ENCODE measurements around the gene BLOC1S2.
A peak's percentile ranks its signal among the peaks of the same experiment; 100 is the strongest.
"Not testable (repeated sequence)": the region's sequence is repeated elsewhere in the genome, so short reads cannot be mapped to it uniquely, and the experiment has no call there.

The BLOC1S2 gene

DNA sequence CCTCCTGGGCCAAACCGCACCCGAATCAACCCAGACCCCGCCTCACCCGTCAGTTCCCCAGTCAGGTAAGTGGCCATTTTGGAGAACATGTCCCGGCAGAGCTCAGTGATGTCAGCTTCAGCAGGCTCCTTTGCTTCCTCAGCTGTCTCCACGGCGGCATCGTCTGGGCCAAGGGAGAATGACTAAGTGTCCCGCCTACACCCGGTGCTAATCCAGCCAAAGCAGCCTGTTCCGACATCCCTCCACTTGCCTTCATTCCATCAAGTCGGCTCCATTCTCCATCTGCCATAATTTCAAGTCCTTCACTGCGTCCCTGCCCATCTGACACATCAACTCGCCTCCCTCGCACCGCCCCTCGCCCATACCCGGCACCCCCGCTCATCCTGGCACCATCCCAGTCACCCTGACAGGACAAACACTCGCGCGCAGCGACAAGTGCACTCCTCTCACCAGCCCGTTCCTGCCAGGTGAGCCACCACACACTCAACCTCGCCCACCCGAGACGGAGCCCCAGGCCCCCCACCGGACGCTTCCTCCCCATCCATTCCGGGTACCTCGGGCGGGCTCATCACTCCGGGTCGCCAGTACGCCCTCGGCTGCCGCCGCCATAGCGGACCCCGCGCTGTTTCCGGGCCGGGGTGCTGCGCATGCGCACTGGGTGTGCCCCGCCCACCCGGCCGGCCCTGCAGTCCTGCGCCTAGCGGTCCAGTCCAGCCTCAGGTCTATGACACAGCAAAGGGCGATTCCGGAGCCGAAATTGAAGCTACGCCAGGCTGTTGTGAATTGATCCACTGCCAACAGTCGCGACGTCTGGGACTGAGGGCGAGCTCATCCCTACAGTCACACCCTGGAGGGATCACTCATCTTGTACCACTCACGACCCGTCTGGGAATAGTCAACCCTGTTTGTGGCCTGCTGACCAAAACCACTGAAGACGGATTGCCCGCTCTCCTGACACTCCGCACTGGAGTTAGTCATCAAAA, at the start of gene BLOC1S2:
BLOC1S2 (minus strand) TSS at position 630 of the 983 bp plus-strand sequence; CDS start at position 609, 21 bp downstream.
- peak; percentile 73 for DNase-seq

DNA sequence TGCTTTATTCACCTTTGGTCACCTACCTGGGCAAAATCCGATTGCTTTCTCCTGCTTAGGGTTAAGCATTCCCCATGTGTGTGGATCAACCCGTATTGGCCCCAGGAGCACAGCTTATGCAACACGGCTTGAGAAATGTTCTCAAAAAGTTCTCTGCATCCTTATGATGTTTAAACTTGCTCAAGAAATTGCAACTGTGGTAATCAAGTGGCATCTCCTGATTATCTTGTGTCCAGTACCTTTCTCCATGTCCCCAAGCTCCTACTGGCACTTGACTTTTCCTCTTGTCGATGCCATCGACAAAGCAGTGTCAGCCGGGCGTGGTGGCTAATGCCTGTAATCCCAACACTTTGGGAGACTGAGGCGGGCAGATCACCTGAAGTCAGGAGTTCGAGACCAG, 48.3 kb upstream of the BLOC1S2 start:
- no peak for DNase-seq

DNA sequence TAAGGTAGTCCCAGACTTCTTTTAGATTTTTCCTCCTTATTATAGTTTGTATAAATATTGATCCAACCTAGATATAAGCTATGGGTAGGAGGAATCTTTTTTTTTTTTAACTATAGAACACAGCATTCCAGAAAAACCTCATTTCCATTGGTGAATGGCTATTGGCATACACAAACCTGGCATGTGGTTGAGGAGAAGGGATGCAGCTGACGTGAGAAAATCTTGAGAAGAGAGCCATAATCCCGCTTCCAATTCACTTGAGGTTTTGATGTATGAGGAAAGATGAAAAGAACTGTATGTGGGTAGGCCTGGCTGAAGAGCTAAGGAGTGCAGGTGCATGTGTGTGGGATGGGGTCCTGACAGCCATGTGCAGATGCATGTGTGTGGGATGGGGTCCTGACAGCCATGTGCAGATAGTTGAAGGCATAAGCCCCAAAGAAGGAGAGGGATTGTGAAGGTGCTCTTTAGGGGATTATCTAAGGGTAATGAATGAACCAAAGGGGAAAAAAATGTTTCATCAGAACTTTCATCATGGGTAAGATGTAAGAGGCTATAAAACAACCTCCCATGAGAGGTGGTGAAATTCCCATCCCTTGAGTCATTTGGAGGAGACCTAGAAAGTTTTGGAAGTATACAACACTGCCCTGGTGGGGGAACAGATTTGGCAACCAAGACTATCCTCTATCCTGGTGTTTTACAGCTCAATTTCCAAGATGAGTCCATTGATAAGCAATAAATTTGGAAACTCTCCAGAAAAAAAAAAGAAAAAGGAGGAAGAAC, 47.4 kb upstream of the BLOC1S2 start:
- no peak for DNase-seq

DNA sequence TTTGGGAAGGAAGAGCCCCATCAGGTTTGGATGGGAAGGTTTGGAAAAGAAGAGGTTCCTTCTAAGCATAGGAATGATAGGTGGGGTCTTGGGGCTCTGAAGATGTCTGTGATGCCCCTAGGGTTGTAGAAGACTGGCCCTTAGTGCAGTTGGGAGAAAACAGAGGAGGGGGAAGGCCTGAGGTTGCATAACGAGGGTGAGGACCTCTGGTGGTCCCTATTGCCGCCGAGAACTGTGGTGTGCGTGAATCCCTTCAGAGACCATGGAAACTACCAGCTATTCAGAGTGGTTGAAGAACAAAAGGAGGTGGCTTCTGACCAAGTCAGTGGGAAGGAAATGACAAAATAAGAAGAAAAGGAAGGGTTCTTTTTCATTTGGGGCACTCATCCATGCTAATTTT, 46.6 kb upstream of the BLOC1S2 start:
- no peak for DNase-seq

DNA sequence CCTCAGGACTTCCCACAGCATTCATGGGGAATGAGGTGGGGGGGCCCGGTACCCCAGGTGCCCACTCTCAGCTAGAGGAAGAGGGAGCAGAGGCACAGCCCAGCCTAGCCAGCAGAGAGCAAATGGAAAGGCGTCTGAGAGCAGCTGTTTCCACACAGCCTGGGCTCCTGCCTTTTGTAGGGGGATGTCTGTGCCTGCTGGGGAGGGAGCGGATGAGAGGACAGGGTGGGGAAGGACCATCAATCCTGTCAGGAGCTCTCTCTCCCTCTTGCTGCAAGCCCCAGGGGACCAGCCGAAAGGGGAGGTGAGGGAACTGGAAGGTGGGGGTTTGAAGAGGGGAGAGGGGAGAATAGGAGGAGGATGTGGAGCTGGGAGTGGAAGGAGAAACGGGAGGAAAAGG, 43.6 kb upstream of the BLOC1S2 start, which contains the start of gene PKD2L1:
PKD2L1 (minus strand) TSS at position 150 of the 400 bp plus-strand sequence; CDS start at position 25, 125 bp downstream.
- DNase-seq, result no peak

DNA sequence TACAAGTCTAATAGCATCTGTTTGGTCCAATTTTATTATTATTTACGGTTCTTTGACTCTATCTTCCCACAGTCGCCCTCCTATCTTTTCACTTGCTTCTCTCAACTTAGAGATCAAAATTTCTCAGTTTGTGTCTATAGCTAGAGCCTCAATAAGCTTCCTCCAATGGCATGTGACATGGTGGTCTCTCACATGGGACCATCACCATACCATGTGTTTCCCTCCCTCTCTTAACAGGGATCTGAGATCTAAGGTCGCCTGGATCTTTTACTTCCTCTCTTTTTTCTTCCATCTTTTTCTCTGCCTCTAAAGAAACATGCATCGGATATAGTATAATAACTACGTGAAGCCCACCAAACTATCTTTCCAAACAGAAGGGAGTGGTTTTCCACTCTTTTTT, 41.7 kb upstream of the BLOC1S2 start:
- DNase-seq, result no peak

DNA sequence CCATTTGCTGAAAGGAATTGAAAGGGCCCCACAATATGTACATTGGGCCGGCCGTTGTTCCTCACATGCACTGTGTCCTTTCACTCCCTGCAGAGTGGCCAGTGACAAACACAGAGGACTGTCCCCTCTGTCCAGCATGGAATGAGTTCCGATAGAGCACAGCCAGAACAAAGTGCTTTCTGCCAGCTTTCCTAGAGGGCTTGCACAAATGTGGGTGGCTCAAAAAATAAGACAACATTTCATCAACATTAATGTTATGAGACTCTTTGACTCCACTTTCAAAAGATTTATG, 41.2 kb upstream of the BLOC1S2 start:
- no peak for DNase-seq

DNA sequence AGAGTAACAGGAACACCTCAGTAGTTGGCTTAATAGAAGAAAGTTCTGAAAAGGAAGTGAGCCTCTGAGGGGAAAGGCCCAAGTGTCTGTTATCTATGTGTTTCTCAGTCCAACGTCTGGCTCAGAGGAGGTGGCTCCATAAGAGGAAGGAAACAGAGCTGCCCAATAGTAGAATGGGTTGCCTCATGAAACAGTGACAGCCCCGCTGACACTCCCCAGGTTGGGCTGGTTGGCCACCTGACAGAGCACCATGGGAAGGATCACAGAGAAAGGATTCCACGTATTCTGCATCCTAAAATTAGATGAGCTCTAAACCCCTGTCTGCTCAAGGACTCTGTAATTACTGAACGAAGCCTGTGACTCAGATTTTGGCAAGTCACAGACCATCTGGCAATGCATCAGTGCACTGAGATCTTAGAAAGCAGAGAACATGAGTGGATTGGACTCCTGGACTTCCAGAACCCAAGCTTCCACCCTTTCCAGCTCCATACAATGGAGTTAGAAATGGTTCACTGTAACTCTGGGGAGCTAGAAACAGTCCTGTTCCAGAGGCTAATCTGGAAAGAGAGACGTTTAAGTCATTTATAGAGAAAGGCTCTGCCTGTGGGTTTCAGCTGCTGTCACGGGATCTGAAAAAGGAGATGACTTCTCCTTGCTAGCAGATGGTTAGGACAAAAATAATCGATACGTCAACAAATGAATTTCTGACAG, 40.7 kb upstream of the BLOC1S2 start:
- no peak for DNase-seq

DNA sequence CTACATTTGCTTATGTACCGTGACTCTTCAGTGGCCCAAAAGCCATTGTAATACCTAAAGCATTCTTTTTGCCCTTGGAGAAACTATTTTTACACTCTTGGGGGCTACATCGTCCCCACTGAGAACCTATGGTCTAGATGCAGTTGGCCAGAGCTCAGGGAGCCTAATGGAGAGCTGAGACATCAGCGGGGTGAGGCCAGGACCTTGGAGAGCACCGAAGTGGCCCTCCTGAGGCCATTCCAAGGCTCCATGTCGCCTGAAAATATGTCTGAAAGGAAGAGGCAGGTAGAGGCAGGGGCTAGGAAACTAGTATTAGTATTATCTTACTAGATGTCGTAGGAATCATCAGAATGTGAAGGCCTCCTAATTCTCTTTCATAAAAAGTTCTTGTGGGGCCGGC, 38.7 kb upstream of the BLOC1S2 start:
- no peak for DNase-seq

DNA sequence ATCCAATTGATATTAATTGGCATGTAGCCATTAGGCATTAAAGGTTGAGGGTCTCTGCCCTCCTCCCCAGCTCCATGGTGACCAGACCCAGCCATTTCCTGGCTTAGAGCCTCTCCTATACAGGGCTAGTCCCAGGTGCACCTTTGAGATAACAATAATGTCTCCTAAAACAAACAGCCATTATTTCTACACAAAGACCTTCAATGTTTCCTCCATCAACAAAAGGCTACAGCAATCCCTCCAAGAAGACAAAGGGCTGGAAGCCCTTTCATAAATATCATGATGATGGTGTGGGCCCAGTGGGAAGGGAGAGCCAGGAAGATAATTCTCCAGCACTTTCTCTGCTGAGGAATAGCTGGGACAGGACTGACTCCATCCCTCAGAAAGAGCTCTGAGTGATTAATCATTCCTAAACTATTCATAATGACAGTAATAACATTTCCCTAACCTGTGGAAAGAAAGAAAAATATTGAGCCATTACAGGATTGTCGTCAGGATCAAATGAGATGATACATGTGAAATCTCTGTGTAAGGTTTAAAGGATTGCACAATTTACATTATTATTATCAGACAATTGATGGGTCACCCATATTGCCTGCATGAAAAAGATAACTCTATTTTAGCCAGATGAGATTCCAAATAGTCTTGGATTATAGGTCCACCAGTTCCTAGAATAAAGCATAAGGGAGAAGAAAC, 33.4 kb upstream of the BLOC1S2 start:
- DNase-seq, result no peak

DNA sequence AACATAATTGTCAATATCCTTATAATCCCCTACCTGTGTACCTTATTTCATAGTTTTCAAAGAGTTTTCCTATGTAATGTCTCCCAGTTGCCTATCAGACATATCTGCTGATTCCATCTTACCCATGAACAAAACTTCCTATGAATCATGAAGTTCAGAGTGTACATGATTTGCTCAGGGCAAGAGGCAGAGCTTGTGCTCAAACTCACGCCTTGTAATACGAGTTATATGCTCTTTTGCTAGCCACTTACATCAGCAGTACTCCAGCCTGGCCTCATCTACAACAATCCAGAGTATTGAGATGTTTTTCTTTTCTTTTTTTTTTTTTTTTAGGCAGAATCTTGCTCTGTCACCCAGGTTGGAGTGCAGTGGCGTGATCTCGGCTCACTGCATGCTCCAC, 31.7 kb upstream of the BLOC1S2 start:
- no peak for DNase-seq

DNA sequence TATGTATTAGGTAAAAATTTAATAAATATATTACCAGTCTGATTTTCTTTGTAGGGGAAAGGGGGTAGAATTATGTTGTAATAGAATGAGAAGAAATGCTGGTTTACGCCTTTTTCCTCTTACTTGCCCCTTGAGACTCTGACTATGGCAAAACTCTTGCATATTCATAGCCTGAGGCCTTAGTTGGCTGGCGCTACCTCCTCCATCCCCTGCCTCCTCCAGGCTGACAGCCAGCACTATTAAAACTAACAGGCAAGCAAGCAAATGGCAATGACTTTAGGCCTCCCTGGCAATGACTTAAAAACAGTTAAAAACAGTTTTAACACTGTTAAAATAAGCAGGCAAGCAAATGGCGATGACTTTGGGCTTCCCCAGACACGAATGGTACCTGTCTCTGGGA, 29.1 kb upstream of the BLOC1S2 start:
- no peak for DNase-seq

DNA sequence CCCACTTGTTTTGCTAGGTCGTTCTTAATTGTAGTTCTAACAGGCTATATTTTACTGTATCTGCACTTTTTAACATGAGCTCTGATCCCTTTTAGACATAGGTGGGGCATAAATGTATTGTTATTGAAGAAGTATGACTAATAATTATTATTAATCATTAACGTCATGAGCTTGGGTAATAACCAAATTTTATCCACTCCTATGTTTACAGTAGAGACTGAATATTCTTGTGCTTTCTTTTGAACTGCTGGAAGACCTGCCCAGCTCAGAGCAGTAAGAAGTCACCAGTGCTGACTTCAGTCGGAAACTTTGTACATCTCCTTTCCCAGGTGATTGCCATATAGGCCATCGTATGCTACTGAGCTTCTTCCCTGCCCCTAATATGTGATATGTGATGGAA, 24.8 kb upstream of the BLOC1S2 start:
- no peak for DNase-seq

DNA sequence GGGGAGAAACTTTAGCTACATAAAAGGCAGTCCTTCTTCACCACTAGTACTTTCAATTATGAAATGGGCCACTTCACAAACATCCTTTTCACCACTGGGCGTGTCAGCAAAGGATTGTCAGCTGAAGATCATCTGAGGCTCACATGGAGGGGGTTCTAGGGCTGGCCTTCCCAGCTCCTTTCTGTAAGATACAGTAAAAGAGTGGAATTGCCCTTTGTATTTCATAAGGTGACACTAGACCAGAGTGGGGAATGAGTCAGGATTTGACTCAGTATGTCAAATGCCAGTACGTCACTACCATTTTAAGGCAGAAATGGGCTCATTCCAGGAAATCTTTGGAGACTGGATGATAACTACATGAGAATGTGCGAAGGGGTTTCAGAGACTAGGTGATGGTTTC, 21.2 kb upstream of the BLOC1S2 start:
- DNase-seq, result no peak

DNA sequence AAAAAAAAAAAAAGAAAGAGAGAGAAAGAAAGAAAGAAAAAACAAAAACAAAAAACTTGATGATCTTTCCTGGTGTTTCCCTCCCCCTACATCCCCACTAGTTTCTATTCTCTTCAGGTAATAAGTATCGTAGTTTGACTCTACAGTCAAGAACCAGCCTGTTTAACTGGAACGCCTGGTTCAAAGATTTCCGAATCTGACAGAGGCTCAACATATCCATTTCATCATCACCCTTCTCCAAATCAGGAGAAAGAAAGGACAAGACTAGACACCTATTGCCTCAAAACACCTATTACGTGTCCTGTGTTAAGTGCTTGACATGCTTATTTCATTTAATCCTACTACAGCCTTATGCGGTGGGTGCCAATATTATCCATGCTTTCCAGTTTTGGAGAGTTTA, 20.4 kb upstream of the BLOC1S2 start:
- no peak for DNase-seq

DNA sequence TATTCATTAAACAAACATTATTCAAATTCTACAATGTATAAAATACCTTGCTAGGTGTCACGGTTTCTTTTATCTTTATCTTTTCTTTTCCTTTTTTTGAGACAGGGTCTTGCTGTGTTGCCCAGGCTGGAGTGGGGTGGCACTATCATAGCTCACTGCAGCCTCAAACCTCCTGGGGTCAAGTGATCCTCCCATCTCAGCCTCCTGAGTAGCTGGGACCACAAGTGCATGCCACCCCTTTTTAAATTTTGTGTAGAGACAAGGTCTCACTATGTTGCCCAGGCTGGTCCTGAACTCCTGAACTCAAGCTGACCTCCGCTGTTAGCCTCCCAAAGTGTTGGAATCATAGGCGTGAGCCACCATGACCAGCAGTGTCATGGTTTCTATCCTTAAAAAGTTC, 17.9 kb upstream of the BLOC1S2 start:
- DNase-seq, result no peak

DNA sequence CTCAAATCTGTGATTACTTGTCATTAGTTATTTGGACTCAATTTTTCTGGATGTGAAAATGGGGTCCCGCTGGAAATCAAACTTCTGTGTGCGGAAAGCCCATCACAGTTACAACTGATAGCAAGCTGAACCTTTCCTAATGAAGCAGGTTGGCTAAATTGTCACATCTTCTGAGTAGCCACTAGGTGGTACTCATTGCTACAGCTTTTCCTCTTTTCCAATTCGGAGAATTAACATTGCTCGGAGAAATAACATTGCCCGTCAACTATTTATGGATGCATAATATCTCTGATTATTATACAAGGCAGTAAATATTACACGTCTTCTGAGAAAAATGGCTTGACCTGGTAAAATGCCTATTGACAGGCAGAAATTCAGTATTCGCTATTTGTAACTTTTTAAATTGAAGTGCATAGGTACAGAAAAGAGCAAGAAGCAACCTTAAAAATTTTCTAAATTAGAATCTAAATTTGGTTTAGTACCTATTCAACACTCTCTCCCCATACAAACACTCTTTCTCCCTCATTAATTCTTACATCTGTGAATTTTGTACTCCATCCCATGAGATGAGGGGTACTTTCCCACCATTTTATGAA, 17.3 kb upstream of the BLOC1S2 start:
- peak; percentile 16 for DNase-seq

DNA sequence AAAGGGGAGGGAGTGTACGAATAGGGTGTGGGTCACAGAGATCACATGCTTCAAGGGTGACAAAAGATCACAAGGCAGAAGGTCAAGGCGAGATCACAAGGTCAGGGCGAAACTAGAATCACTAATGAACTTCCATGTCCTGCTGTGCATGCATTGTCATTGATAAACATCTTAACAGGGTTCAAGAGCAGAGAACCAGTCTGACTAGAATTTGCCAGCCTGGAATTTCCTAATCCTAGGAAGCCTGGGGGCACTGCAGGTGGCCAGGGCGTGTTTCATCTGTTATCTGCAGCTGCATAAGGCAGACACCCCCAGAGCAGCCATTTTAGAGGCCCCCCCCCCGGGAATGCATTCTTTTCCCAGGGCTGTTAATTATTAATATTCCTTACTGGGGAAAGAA, 14.6 kb upstream of the BLOC1S2 start:
- not testable (repeated sequence) for DNase-seq

DNA sequence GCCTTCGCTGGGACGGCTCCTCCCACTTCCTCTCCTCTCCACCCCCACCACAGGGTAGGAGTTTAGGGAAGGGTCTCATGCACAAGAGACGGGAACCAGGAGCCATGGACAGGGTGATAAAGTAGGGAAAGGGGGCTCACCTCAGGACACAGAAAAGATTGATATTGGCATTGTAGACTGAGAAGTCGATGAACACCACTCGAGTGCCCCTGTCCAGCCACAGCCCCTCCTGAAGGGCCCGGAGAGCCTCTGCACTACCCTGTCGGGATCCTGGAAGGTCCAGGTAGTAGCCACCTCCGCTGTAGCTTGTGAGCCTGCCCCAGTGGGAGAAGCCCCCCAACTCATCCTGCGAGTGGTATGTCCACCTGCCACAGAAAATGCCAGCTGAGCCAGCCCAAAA, 10.8 kb upstream of the BLOC1S2 start:
- no peak for DNase-seq

DNA sequence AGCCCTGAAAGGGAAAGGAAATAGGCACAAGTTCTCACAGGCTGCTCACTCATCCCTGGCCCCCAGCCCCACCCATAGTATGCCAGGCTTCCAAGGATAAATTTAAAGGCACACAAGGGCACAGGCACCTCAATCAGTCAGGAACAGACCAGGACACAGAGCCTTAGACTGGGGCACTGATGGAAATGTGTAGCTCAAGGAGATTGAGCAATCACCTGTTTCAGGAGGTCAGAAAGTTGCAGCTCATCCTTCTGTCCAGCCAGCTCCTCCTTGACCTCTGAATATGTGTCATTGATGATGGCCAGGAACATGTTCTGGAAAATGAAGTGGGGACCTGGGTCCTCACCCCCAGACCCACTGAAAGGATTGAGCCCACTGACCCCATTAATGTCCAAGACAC, 6.6 kb upstream of the BLOC1S2 start:
- no peak for DNase-seq

DNA sequence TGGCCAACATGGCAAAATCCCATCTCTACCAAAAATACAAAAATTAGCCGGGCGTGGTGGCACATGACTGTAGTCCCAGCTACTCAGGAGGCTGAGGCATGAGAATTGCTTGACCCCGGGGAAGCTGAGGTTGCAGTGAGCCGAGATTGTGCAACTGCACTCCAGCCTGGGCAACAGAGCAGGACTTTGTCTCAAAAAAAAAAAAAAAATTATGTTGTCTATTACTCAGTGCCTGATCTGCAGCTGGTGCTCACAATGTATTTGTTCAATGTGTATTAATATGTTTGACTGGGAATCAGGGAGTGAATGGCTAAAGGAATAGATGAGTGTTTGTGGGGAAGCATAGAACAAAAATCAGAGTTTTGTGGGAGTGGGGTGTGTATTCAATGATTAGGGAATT, 5.8 kb upstream of the BLOC1S2 start:
- not testable (repeated sequence) for DNase-seq

DNA sequence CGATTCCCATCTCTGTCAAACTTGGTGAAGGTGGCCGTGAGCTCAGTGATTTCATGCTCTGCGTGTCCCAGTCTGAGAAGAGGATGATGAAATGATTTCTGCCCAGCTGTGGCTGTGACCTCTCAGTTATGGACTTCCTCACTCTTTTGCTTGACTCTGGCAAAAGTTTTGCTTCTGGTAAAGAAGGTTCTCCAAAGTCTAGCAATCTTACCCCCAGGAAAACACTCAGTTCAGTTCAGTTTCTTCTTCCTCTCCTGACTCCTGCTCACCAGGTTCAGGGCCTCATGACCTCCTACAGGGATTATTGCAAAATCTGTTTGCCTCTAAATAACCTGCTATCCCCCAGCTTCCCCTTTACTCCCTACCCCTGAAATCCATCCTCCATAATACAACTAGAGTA, 4.9 kb upstream of the BLOC1S2 start:
- no peak for DNase-seq
